Stimulated activated CD4-positive, alpha-beta T cell treated with anti-CD3 and anti-CD28 coated beads, Interleukin-2, amount 100 ng/mL, for 48 hours (primary cell): ENCODE measurements around the gene HHAT.

Source experiments
- DNase-seq, 2 donors: peaks; one replicate each; pipeline ENCODE4 v3.0.0-alpha.2; 2020

The HHAT gene

GRCh38 chr1:210617293-210617692 is 288.6 kb downstream of the HHAT start:
- no peak for DNase-seq

GRCh38 chr1:210618369-210618768 is 289.7 kb downstream of the HHAT start:
- no peak for DNase-seq

DNA sequence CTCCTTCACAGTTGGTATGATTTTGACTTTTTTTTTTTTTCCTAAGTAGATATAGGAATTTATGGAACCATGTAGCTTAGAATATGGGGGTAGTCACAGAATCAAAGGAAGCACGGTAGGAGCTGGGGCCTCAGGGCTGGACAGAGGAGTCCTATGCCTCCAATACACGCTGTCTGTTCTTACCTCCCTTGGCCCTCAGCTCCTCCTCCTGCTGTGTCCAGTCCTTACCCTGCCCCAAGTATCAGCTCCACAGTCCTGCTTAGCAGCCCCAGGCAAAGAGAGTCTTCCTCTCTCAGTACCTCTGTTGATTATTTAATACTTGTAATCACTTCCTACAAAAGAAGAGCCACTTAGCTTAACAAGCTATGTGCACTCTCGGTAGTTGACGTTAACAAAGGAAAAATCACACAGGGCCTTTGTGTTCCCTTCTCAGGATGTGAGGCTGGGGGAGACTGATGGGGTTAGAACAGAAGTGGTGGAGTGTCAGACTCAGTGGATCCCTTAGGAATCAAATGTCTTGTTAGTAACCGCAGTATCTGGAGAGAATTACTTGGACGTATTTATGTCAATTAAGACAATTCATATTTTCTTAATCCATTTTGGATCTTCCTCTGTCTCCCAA is 292.3 kb downstream of the HHAT start:
- DNase-seq = no peak

GRCh38 chr1:210621712-210622111 is 293.0 kb downstream of the HHAT start:
- no peak for DNase-seq

DNA sequence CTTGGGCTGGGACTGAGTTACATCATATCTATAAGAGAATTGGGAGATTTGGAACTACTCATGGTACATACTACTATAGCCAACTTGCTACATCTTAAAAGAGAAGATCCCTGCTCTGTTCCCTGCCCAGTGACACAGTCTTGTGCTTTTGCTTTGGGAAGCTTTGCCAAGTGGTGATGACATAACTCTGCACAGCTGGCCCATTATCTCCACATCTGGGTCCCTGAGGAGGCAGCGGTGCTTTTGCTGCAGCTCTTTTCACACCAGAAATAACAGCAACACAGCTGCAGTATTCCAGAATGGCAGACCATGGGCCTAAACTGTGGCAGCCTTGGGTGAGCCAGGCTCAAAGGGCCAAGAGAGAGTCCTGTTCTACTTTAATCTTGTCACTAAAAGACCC is 296.0 kb downstream of the HHAT start:
- DNase-seq = no peak

DNA sequence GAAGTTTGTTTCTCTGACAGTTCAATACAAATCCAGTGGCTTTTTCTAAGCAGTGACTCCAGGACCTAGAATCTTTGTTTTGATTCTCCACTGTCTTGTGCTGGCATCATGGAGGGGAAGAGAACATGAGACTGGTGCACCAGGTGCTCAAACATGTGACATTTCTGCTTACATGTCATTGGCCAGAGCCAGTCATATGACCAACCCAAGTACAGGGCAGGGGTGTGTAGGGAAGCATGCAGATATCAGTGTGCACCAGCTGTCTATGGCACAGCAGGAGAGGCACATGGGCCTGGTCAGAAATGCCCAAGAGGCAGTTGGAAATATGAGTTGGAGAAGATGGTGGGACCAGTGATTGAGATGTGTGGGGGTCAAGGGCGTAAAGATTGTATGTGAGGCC is 297.0 kb downstream of the HHAT start:
- DNase-seq = no peak

GRCh38 chr1:210626341-210626740 is 297.6 kb downstream of the HHAT start:
- DNase-seq = no peak

DNA sequence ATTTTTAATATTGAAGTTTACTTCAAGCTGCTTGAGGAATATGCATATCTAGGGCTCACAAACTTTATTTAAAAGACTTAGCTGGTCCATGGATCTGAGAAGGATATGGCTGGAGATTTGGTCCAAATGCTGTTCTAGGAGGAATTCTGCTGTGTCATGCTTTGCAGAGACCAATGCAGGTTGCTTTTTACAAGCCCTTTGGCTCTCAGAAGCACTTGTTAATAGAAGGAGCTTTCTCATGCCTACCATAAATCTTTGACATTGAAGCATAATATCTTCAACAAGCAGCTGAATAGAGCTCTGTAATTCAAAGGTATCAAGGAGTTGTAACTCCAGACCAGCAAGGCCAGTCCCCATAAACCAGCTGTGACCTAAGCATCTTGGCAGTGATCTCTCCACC is 299.1 kb downstream of the HHAT start:
- no peak for DNase-seq

DNA sequence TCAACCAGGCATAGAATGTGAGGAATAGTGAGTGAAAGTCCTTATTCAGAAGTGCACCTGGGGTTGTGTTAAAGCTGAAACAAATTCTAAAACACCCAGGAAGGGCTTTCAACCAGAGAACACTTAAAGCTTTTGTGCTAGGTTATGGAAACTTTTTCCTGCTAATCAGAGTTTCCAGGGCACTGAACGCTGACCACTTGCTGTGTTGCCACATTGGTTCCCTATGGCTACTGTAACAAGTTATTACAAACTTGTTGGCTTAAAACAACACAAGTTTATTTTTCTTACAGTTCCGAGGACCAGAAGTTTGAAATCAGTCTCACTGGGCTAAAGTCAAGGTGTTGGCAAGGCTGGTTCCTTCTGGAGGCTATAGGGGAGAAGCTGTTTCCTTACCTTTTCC is 300.6 kb downstream of the HHAT start:
- no peak for DNase-seq

GRCh38 chr1:210631399-210631798 is 302.7 kb downstream of the HHAT start:
- DNase-seq = no peak

GRCh38 chr1:210633140-210633539 is 304.4 kb downstream of the HHAT start:
- DNase-seq = no peak

- DNase-seq = no peak
Observed at GRCh38 chr1:210633636-210634035, 304.9 kb downstream of the HHAT start.

DNA sequence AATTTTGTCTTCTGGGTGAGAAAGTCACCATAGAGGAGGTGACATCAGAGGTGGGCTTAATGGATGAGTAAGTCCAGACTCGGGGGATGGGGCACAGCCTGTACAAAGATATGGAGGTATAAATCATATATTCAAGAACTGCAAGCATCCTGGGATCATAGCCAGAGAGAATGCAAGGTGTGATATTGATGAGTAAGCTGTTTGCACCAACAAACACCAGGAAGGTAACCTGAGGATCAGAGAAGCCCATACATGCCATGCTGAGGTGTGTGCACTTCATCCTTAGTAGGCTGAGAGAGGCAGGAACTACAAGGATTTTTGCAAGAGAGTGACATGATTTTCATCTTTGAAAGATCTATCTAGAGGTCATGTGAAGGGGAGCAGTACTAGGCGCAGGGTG is 306.4 kb downstream of the HHAT start:
- DNase-seq = no peak

- no peak for DNase-seq
Observed at GRCh38 chr1:210641582-210641981, 312.9 kb downstream of the HHAT start.

DNA sequence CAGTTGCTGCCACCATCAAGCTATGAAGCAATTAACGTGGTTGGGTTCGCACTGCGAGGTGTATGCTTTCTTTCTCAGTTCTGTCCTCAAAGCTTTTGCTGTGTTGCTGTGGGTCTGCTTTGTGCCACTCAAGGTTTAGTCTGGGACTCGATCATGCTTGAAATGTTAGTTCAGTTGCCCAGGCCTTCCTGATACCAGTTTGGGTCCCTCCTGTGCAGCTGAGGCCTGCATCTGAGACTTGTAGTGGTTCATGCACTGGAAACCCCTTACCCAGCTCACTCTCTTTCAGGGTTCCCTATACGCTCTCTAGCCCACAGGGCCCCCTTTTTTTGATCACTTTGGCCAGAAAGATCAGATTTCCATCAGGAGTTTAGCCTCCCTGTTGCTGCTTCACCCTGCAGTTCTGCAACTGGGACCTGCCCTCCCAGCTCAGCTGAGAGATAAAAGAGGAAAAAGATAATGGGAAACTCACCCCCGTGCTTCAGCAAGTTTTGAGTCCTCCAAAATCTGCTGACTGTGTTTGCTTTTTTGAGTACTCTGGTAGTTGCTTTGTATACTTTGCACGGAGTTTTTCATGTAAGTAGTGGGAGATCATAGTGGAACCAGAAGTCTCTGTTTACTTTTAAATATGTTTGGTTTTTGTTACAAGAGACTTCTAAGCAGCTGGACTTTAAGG is 317.0 kb downstream of the HHAT start:
- no peak for DNase-seq

- no peak for DNase-seq
Observed at GRCh38 chr1:210646258-210646616, 317.5 kb downstream of the HHAT start.

GRCh38 chr1:210647406-210648333 is 319.0 kb downstream of the HHAT start:
- DNase-seq = no peak

DNA sequence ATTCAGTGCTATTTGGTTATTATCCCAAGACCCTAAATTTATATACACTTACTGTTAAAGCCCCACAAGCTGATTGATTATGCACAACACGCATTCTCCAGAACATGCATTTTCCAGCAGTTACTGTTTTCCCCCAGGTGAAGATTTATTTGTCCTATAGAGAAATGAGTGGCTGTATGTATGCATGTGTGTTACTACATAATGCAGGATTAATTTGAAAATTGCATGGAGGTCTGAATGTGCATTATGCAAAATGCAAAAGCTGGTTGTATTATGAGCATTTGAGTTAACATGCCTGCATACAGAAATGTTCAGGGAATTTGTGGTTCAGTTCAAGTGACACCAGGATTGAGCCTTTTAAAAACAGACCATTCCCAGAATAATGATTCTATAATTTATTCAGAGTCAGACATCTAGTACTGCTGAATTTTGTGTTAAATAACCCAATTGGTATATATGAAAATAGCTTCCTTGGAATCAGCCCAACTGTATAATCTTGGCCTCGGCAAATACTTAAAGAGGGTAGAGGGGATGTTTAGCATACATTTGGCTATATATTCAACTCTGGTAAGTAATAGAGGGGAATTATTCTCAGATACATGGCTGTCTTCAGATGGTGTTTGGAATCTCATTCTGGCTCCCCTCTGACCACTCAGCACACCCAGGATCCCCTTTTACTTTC is 320.0 kb downstream of the HHAT start:
- no peak for DNase-seq

GRCh38 chr1:210650403-210650802 is 321.7 kb downstream of the HHAT start:
- no peak for DNase-seq

DNA sequence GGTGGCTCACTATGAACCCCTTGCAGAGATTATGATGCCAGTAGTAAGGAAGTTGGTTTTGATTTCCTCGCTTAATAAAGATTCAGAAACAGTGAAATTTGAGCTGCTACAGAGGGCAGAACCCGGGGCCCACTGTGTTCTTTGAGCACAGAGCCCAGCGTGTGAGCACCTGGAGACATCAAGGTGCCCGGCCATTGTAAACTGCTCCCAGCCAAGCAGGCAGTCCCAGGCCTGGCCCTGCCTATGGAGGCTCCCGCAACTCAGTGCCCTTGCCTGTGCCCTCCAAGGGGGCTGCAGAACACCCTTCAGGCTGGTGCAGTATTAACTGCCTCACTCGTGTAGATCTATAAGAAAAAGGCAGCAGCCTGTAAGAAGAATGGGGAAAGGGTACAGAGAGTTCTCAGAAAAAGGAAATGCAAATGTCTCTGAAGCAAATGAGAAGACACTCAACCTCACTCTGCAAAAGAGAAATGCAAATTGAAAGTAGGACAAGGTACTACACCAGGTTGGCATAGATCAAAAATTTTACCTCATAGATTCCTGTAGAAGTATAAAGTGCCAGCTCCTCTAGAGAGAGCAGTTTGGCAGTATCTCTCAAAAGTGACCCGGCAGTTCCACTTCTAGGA is 323.7 kb downstream of the HHAT start:
- DNase-seq = no peak

- DNase-seq = no peak
Observed at GRCh38 chr1:210653771-210654170, 325.1 kb downstream of the HHAT start.

GRCh38 chr1:210654176-210654981 is 325.7 kb downstream of the HHAT start:
- no peak for DNase-seq
